Activated T-cell treated with anti-CD3 and anti-CD28 coated beads for 48 hours (primary cell): ENCODE data around the gene TRIM25.

ENCODE experiments used
- DNase-seq: peaks from one replicate; pipeline ENCODE4 v3.0.0-alpha.2; 2020; ENCODE audit warnings: low read depth

Gene TRIM25

DNA sequence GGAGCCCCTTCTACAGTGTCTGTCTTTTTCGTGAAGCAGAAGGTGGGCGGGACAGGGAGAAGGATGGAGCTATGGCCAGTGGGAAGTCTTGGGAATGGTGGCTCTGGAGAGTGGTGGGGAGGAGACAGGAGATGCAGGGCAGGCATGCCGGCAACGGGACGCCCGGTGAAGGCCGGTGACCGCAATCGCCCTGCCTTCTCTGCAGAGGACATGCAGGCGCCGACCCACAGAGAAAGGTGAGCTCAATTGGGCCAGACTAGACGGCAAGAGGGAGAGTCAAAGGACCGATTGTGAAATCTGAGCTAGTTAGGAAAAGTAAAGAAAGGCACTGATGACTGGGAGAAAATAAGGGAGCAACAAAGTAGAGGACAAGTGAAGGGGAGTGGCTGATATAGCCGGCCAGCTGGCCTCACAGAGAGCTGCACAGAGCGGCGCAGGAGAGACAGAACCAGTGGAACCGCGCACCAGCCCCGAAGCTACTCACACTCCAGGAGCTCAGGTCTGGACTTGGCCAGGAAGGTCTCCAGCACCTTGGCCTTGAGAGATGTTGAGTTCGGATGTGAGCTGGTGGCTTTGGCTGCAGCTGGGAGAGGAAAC, 18.9 kb downstream of the TRIM25 start:
- DNase-seq, result no peak

GRCh38 chr17:56893503-56893902, 20.3 kb downstream of the TRIM25 start:
- no peak for DNase-seq

DNA sequence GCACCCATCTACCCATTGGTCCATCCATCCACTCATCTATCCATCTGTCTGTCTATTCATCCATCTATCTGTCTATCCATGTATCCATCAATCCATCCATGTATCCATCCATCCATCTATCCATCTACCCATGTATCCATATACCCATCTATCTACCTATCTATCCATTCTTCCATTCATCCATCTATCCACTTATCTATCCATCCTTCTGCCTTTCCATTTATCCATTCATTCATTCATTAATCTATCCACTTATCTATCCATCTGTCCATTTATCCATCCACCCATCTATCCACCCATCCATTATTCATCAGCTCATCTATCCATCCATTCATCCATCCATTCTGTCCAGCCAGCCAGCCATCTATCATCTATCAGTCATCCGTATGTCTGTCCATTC, 21.5 kb downstream of the TRIM25 start:
- DNase-seq, result no peak

DNA sequence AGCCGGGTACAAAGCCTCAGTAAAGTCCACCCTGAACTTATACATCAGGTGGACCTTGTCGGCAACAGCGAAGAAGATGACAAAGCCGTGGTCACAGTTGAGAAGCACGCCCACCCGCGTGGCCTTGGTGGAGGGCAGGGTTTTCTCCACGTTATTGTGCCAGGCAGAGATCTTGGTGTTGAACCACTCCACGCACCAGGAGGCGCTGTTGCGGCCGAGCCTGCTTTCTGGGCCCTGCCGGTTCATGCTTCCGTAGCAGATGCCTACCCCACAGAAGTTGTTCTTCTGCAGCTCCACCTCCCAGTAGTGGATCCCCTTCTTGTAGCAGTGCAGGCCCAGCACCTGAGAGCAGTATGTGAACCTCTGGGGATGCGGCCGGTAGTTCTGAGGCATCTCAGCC, 22.1 kb downstream of the TRIM25 start:
- peak; percentile 54 for DNase-seq

DNA sequence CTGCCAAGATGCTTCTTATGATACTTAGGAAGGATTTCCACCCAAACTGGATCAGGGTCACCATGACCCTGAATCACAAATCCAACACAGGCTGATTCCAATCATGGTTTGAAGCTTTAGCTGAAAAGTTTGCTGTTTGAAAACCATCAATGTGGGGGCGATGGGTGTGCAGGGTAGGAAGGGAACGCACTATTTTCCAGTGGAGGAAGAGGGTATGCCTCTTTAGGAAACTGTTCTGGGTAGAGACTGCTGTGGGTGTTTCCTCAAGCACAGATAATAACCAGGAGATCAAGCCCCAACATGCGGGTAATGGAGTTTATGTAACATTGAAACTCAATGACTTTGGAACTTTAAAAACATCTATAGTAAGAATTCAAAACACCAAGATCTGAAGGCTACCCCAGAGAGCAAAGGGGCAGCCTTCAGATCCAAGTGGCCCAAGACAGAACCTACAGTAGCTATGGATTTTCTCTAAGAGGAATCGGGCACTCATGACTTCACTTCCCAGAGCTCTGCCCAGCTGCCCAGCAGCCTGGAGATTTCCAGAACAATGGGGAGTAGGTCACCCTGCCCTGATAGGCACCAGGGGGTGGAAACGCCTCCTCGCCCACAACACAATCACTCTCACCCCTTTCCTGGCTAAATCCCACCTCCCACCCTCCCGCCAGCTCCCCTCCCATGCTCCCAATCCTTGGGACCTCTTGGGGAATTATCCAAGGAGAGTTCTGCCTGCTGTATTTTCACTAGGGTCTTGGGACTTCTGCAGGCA, 22.8 kb downstream of the TRIM25 start:
- no peak for DNase-seq

DNA sequence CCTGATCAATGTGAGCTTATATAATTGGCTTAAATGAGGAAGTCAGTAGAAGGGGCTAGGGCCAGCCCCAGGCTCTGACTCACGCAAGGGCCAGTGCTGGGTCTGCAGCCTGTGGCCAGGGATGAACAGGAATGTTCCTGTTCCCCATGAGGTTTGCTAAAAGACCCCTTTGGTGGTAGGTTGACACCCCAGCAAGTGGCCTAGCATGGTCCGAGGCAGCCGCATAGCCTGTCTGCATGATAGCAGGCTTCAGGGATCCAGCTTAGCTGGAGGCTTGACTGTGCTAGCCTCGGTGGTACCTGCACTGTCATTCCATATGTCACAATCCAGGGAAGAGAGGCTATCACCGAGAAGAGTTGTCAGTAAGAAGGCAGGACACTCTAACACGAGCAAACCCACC, 23.5 kb downstream of the TRIM25 start:
- DNase-seq, result no peak

DNA sequence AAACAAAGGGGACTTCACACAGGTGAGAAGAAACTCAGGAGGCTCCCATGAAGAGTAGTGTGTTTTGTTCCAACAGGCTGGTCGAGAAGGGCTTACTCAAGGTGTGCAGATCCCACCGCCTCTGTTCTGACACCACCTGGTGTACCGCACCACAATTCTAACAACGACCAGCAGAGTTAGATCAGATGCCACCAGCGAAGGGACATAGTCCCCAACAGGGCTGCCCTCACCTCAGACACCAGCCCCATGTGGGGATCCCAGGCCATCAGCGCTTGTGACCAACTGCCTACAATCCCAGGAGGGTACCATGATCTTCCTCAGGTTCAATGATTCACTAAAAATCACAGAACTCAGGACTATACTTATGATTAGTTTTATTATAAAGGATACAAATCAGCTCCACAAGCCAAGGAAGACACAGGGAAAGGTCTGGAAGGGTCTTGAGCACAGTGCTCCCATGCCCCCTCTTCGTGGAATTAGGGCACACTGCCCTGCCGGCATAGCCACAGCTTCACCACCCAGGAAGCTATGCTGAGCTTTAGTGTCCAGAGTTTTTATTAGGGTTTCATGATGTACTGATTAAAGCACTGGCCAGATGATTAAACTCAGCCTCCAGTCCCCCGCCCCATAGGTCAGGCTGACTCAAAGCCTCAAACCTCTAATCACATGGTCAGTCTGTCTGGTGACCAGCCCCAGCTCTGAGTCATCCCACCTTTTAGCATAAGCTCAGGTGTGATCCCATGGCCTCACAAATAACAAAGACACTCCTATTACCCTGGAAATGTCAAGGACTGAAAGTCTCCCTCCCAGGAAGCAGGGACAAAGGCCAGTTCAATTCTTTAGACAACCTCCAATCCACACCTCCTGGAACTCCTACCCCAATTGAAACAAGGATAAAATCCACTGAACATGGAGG, 26.0 kb downstream of the TRIM25 start:
- no peak for DNase-seq

GRCh38 chr17:56887105-56887504, 26.7 kb downstream of the TRIM25 start:
- no peak for DNase-seq

GRCh38 chr17:56886288-56886731, 27.5 kb downstream of the TRIM25 start:
- DNase-seq, result no peak

- DNase-seq, result no peak
These were observed 28.6 kb downstream of the TRIM25 start for GRCh38 chr17:56885312-56885657.

DNA sequence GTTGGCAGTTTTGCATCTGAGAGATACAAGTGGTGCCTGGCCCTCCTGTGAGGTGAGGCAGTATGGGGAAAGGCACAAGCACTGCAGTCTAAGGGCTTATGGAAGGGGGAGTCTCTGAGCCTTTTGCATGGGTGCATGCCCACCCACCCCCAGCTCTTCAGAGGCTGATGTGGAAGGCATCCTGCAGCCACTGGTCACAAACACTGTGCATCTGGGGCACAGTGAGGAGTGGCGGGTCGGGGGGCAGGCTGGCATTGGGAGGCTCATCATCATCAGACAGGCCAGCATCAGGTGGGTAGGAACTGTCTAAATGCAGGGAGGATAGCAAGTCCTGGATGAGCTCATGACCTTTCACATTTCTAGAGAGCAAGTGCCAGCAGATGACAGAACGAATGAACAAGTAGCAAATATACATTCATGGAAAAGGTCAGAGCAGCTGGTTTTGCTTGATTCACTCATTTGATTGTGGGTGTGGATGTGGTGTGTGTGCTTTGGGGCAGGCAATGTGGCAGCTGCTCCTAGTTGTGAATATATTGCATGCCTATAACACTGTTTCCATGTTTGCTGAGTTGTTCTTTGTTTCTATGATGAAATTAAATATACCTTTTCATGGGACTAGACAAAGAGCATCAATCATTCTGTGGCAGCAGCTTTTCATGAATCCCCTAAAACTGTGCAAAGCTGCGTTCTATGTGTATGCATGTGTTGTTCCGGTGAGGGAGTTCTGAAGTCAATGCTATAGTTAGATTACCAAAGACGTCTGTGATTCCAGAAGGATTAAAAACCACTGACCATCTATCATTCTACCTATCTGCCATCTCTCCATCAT, 29.2 kb downstream of the TRIM25 start:
- DNase-seq, result no peak

- DNase-seq, result no peak
These were observed 30.2 kb downstream of the TRIM25 start for GRCh38 chr17:56883616-56884015.

DNA sequence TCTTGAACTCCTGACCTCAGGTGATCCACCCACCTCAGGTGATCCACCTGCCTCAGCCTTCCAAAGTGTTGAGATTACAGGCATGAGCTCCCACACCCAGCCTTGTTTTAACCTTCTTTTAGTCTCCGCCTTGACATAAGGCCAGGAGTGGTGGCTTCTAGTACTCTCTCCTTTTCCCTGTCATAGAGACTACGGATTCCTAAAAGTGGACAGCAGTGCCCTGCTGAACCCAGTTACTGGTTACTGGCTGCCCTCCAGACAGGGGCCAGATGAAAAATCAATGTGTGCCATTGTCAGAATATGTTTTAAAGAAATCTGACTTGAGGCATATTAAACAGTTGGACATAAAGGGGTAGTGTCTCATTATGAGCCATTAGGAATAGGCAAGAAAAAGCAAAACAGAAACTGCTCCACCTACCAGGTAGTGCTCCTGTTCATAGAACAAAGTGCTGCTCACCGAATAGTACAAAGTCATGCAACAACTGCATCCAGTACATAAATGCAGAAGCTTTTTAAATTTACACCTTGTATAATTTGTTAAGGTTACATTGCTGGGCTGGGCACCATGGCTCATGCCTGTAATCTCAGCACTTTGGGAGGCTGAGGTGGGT, 32.1 kb downstream of the TRIM25 start:
- DNase-seq, result no peak

DNA sequence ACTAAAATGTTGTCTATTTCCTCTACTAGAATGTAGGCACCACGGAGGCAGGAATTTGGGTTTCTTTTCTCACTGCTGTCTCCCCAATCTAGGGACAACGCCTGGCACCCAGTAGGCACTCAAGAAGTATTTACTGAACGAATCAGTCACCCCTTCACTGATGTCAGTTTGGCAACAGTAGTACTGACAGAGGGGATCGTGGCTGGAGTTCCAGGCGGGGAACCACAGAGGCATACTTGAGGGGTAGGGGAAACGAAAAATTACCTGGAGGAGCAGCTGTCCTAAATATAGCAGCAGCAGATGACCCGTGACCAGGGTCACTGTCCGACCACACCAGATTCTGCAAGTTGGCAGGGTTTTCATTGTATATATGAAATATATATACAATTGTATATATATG, 33.3 kb downstream of the TRIM25 start:
- DNase-seq, result no peak

- DNase-seq, result no peak
These were observed 33.7 kb downstream of the TRIM25 start for GRCh38 chr17:56880133-56880532.

DNA sequence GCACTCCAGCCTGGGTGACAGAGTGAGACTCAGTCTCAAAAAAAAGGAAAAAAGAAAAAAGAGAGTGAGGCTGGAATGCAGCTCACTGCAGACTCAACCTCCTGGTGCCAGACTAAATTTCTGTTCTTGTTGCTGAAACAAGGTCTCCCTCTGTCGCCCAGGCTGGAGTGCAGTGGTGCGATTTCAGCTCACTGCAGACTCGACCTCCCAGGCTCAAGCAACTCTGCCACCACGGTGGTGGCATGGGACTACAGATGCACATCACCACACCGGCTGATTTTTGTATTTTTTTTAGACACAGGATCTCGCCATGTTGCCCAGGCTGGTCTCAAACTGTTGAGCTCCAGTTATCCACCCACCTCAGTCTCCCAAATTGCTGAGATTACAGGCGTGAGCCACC, 34.6 kb downstream of the TRIM25 start:
- no peak for DNase-seq

DNA sequence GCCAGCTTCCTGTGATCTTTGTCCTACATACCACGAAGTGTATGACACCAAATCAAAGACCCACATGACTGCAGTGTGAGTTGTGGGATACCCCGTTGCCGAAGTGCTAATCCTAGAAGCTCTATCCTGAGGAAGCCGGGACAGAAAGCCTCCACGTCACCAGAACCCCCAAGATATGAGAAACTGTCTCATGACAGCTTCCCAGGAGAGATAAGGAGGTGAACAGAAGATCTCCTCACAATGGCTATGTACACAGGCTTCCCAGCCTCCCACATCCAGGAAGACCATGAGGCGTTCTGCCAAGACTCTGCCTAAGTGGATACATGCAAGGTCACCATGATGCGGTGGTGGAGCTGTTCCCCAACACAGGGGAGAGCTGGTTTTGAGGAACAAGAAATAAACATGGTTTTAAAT, 37.1 kb downstream of the TRIM25 start:
- DNase-seq, result no peak

DNA sequence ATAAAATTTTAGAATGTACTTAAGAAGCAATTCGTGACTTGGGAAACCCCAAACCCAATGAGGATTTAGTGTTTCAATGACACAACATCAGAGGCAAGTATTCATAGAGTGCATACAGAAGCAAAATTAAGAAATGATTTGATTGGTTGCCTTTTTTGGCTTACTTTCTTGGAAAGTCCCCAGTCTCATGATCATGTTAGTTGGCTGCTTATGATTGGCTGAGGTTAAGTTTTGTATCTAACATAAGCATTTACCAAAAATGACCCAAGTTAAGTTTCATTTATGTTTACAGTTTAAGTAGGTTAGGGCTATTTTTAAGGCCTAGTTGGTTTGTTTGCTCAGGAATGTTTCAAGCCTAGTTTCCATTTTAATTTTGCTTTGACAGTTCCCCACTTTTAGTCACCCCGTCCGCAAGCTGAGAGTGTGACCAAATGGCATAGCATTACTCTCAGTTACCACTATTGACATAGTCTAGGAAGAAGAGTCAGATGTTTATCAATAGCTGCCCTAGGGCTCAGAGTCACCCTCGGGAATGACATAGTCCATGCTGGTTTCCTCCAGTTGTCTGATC, 43.7 kb downstream of the TRIM25 start:
- no peak for DNase-seq

- DNase-seq, result no peak
These were observed 45.1 kb downstream of the TRIM25 start for GRCh38 chr17:56868716-56869115.

- no peak for DNase-seq
These were observed 45.9 kb downstream of the TRIM25 start for GRCh38 chr17:56867948-56868376.

GRCh38 chr17:56866496-56866895, 47.4 kb downstream of the TRIM25 start:
- DNase-seq, result no peak
